H7 (cell line): Measurements from ENCODE around the gene GPS1. TPM values are rescaled to one million over a fixed set of nuclear protein-coding genes. Genes with fewer than 3 reads are reported as not detected.

Experiments used
- DNase-seq: peaks from one replicate; pipeline ENCODE4 v3.0.0; 2012
- H3K27me3 ChIP-seq: 2 replicates; pipeline ENCODE4 v1.6.0; 2011; ENCODE audit warnings: mild to moderate bottlenecking, low read length; ENCODE audit not compliant: control insufficient read depth, insufficient read depth
- H3K36me3 ChIP-seq: replicated peaks from 2 replicates; pipeline ENCODE4 v1.5.1; 2011; ENCODE audit warnings: low read length; ENCODE audit not compliant: control insufficient read depth, insufficient read depth
- H3K4me3 ChIP-seq: 2 replicates; pipeline ENCODE4 v1.5.1; 2011; ENCODE audit warnings: low read depth, mild to moderate bottlenecking, control low read depth, low read length, moderate library complexity; ENCODE audit not compliant: insufficient read depth
- total RNA-seq: library from RNA; depleted of rRNA; stranded (reverse); fragments of >200 nt; shearing (Covaris generic); gene quantifications from 2 replicates; pipeline ENCODE4 v1.2.3, GENCODE V29; 2014

Gene GPS1
- total RNA-seq, 1 experiment from 2014 or later = 248 TPM

- no peak for DNase-seq
- peak overlapping the region; percentile 85 for H3K4me3 ChIP-seq
- peaks cover 28% of the 10 kb centered on the region for H3K36me3 ChIP-seq
- H3K27me3 ChIP-seq = no peaks in the 10 kb centered on the region
Observed at GRCh38 chr17:82095777-82096708, 44.3 kb downstream of the GPS1 start.

GRCh38 chr17:82096709-82097183 is 45.0 kb downstream of the GPS1 start:
- H3K36me3 ChIP-seq = peaks cover 26% of the 10 kb centered on the region
- H3K4me3 ChIP-seq = peak overlapping the region; percentile 85
- H3K27me3 ChIP-seq = no peaks in the 10 kb centered on the region
- DNase-seq = no peak

GRCh38 chr17:82097184-82097918 is 45.7 kb downstream of the GPS1 start:
- H3K36me3 ChIP-seq = peaks cover 22% of the 10 kb centered on the region
- DNase-seq = peak; percentile 92
- no peaks in the 10 kb centered on the region for H3K27me3 ChIP-seq
- H3K4me3 ChIP-seq = peak overlapping the region; percentile 85

GRCh38 chr17:82097919-82098168 is 46.1 kb downstream of the GPS1 start:
- Histone ChIP-seq H3K4me3 (peak overlapping the region; percentile 85), H3K27me3 (no peaks in the 10 kb centered on the region), H3K36me3 (peaks cover 22% of the 10 kb centered on the region)
- no peak for DNase-seq

- Histone ChIP-seq H3K4me3 (peak within 1 kb of the TSS; percentile 85), H3K27me3 (no peaks in the 10 kb centered on the region), H3K36me3 (peaks cover 19% of the 10 kb centered on the region)
- DNase-seq = peak; percentile 100
Observed at GRCh38 chr17:82098169-82098938, 46.7 kb downstream of the GPS1 start, which contains the start of gene FASN. Gene FASN (minus strand): TSS chr17:82098236. CDS start chr17:82096445, 1,791 bp downstream.

GRCh38 chr17:82098939-82099763 is 47.5 kb downstream of the GPS1 start:
- peak overlapping the region; percentile 69 for H3K4me3 ChIP-seq
- peak; percentile 87 for DNase-seq
- no peaks in the 10 kb centered on the region for H3K27me3 ChIP-seq
- H3K36me3 ChIP-seq = peaks cover 13% of the 10 kb centered on the region

- Histone ChIP-seq H3K4me3 (no peak overlapping the region), H3K27me3 (no peaks in the 10 kb centered on the region), H3K36me3 (peaks cover 4% of the 10 kb centered on the region)
- DNase-seq = no peak
Observed at GRCh38 chr17:82100502-82101298, 49.0 kb downstream of the GPS1 start.

GRCh38 chr17:82101301-82101715 is 49.6 kb downstream of the GPS1 start:
- no peak for DNase-seq
- Histone ChIP-seq H3K36me3 (no peaks in the 10 kb centered on the region; the same call in 1 of the 2 replicates), H3K27me3 (no peaks in the 10 kb centered on the region), H3K4me3 (no peak overlapping the region)

- no peak for DNase-seq
- Histone ChIP-seq H3K36me3 (no peaks in the 10 kb centered on the region), H3K4me3 (no peak overlapping the region), H3K27me3 (no peaks in the 10 kb centered on the region)
Observed at GRCh38 chr17:82101767-82102679, 50.3 kb downstream of the GPS1 start.

- DNase-seq = peak; percentile 87
- no peaks in the 10 kb centered on the region for H3K27me3 ChIP-seq
- no peak overlapping the region for H3K4me3 ChIP-seq
- no peaks in the 10 kb centered on the region for H3K36me3 ChIP-seq
Observed at GRCh38 chr17:82103553-82104451, 52.1 kb downstream of the GPS1 start.

- H3K36me3 ChIP-seq = no peaks in the 10 kb centered on the region
- H3K4me3 ChIP-seq = no peak overlapping the region
- no peaks in the 10 kb centered on the region for H3K27me3 ChIP-seq
- DNase-seq = no peak
Observed at GRCh38 chr17:82104797-82105416, 53.2 kb downstream of the GPS1 start.
